Stimulated activated naive CD4-positive, alpha-beta T cell treated with Interleukin-2 at 50 U/mL for 16 hours (primary cell): Measurements from ENCODE around the gene PDZD8.

ENCODE experiments used
- DNase-seq: peaks from one replicate; lab custom pipeline; 2025; lab: John Stamatoyannopoulos, UW

The PDZD8 gene

GRCh38 chr10:117375360-117376178 is at the start of gene PDZD8:
Gene PDZD8 (minus strand): TSS chr10:117375440. CDS start chr10:117375227, 213 bp downstream.
- DNase-seq = peak; percentile 89

DNA sequence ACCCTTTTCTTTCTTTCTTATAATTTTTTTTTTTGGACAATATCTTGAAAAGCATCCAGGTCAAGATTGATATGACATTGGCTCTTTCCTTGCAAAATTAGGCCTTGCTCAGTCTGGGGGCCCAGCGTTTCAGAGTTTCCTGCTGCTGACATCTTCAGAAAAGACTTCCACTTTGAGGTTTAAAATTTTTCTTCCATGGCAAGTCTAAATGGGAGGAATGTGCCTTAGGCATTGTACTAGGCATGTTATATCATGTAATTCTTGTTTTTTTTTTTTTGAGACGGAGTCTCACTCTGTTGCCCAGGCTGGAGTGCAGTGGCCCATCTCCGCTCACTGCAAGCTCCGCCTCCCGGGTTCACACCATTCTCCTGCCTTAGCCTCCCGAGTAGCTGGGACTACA is 48.9 kb upstream of the PDZD8 start:
- DNase-seq = no peak

GRCh38 chr10:117421985-117422384 is 46.7 kb upstream of the PDZD8 start:
- DNase-seq = no peak

- no peak for DNase-seq
These were observed 45.5 kb upstream of the PDZD8 start for GRCh38 chr10:117420768-117421167.

DNA sequence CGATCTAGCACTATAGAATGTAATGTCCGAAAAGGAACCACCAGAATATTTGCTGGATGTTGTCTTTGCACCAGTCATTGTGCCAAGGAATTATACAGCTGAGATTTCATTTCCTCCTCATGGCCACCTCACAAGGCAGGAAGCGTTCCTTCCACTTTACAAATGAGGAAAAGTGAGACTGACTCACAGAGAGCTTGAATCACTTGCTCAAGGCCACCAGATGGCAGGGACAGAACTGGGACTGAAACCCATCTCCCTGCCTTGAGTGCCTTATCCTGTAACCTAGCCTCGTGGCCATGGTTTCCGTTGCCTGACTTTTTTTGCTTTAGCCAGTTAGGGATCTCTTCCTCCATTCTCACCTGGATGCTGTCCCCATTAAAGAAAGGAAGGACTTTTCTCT is 44.7 kb upstream of the PDZD8 start:
- DNase-seq = no peak

DNA sequence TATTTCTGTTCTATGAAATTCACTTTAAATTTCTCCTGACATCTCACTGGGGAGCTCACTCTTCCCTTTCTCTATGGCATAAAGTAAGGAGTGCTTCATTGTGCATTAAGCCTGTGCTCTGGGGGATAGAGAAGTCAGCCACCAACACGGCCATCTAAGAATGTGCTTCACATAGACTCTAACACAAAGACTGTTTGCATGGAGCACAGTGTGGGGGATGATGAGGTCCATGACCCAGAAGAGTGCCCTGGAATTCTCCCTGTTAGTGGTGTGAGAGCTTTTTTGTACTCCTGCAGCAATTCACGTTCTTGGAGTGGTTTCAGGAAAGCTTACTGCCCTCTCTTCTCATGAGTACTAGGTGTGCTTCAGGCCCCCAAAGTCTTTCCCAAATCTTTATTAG is 43.9 kb upstream of the PDZD8 start:
- DNase-seq = no peak

GRCh38 chr10:117418121-117418520 is 42.9 kb upstream of the PDZD8 start:
- no peak for DNase-seq

DNA sequence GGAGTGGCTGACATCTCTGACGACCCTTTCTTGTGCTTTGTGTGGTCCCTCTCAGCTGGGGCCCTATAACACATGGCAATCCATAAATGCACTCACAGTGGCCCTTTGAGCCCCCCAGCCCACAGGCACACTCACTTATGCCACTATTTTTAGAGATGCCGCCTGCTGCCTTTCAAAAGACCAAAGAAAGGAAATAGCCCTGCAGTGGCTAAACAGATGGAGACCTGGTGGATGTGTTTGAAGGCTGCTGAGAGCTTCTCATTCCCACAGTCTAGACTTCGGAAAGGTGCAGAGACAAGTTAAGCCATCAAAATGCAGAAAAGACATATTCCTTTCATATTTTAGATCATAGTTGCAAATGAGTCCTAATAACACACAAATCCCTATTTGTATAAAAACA is 42.0 kb upstream of the PDZD8 start:
- DNase-seq = no peak

GRCh38 chr10:117413928-117414618 is 38.8 kb upstream of the PDZD8 start:
- DNase-seq = no peak

DNA sequence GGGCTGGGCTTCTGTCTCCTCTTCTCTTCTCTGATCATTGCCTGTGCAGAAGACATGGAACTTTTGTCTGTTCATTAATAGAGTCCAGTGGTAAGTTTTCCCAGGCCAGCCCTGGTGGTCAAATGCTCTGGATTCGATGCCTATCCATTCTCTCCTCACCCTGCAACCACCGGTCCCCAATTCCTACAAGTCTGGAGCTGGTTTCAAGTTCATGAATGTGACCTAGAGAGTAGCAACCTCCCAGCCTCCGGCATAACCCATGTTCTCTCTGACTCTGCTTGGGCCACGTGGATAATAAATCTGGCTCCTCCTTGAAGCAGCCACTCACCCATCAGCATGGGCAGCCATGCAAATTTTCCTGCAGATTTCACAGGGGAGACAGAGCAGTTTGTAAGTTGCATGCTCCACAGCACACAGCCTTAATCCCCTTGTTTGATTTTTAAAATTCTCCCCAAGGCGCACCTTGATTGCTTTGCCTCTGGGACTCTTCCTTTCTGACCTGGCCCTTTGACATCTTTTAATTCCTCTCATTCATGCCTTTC is 37.3 kb upstream of the PDZD8 start:
- DNase-seq = no peak

GRCh38 chr10:117411479-117412399 is 36.5 kb upstream of the PDZD8 start:
- DNase-seq = no peak

- DNase-seq = no peak
These were observed 35.3 kb upstream of the PDZD8 start for GRCh38 chr10:117410557-117410956.

- no peak for DNase-seq
These were observed 34.5 kb upstream of the PDZD8 start for GRCh38 chr10:117409549-117410305.

DNA sequence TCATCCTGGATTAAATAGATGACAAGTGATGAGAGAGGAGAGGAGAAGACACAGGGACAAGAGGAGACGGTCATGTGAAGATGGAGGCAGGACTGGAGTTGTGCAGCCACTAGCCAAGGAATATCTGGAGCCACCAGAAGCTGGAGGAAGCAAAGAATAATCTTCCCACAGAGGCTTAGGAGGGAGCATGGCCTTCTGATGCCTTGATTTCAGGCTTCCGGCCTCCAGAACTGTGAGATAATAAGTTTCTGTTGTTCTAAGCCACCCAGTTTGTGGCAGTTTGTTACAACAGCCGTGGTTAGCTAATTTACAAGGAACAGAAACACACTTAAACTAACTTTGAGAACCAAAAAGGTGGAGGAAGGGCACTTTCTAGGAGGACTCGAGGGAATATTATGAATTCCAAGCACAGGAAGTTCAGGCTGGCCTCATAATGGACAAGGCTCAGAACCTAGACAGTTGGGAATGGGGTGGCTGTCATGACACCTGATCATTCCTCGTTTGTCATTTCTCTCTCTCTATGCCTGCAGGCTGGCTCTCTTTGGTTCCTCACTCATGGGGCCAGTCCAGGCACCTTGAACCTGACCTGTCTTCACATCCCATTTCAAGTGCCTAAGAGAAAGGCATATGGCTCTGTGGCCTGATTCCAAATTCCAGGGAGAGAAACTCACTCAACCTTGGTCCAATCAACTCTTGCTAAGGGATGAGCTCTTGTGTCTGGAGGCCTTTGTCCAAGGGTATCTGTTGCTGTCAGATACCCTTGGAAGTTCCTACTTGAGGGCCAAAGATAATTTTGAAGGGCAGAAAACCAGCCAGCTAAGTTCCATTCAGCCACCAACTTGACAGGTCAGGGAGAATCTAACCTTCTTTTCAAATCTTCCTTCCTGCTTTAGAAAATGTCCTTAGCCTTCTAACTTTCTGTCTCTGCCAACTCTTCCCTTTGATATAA is 33.5 kb upstream of the PDZD8 start:
- no peak for DNase-seq

- DNase-seq = no peak
These were observed 30.5 kb upstream of the PDZD8 start for GRCh38 chr10:117405730-117406129.

DNA sequence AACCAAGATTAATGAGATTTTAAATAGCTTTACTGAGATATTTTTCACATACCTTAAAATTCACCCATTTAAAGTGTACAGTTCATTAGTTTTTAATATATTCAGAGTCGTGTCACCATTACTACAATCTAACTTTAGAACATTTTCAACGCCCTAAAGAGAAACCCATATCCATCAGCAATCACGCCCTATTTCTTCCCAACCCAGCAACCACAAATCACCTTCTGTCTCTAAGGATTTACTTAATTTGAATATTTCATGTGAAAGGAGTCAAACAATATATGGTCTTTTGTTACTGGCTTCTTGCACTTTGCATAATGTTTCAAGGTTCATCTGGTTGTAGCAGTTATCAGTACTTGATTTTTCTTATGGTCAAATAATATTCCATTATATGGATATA is 25.1 kb upstream of the PDZD8 start:
- DNase-seq = no peak

GRCh38 chr10:117399341-117400196 is 24.3 kb upstream of the PDZD8 start:
- no peak for DNase-seq

DNA sequence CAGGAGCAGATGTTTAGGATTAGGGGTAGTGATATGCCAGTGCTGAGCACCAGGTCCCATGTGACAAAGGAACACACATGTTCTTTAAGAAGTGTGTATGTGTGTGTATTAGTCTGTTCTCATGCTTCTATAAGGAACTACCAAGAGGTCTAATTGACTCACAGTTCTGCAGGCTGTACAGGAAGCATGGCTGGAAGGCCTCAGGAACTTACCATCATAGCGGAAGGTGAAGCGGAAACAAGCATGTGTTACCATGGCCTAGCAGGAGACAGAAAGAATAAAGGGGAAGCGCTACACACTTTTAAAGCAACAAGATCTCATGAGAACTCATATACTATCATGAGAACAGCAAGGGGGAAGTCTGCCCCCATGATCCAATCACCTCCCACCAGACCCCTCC is 22.8 kb upstream of the PDZD8 start:
- no peak for DNase-seq
